ENCODE data around the gene FCMR.

Gene FCMR

GRCh38 chr1:206909161-206909882 is 12.4 kb downstream of the FCMR start:
- Histone ChIP-seq H3F3A (ENCODE audit: control insufficient read depth, insufficient read depth) (no peaks in the 10 kb centered on the region), H3K36me3 (ENCODE audit: control insufficient read depth, low read length) (no peaks in the 10 kb centered on the region), H3K9me3 (ENCODE audit: control insufficient read depth, insufficient read depth, low read length) (no peaks in the 10 kb centered on the region), H3K79me2 (ENCODE audit: control insufficient read depth, low read length) (no peaks in the 10 kb centered on the region), H3K27me3 (ENCODE audit: control insufficient read depth, low read length) (peaks cover 63% of the 10 kb centered on the region), H4K20me1 (ENCODE audit: control insufficient read depth, insufficient read depth, low read depth, low read length) (no peaks in the 10 kb centered on the region), H3K9me2 (replicated peaks; ENCODE audit: control insufficient read depth, low read length) (no peaks in the 10 kb centered on the region), H3K4me2 (ENCODE audit: low read length) (no peak overlapping the region), H3K4me3 (ENCODE audit: low read length) (no peak overlapping the region), H3K27ac (ENCODE audit: low read depth, low read length) (no peak overlapping the region), H3K4me1 (ENCODE audit: control insufficient read depth, low read length) (peaks cover 2% of the 10 kb centered on the region; the same call in 1 of the 2 replicates)
- TF ChIP-seq, protein P1, sequence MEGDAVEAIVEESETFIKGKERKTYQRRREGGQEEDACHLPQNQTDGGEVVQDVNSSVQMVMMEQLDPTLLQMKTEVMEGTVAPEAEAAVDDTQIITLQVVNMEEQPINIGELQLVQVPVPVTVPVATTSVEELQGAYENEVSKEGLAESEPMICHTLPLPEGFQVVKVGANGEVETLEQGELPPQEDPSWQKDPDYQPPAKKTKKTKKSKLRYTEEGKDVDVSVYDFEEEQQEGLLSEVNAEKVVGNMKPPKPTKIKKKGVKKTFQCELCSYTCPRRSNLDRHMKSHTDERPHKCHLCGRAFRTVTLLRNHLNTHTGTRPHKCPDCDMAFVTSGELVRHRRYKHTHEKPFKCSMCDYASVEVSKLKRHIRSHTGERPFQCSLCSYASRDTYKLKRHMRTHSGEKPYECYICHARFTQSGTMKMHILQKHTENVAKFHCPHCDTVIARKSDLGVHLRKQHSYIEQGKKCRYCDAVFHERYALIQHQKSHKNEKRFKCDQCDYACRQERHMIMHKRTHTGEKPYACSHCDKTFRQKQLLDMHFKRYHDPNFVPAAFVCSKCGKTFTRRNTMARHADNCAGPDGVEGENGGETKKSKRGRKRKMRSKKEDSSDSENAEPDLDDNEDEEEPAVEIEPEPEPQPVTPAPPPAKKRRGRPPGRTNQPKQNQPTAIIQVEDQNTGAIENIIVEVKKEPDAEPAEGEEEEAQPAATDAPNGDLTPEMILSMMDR (IDR thresholded peaks at IDR 0.05; ENCODE audit: low read depth, low read length, poor library complexity, severe bottlenecking), result no peak
- 0 out of 2 replicates have a peak, but pooled peaks have one; percentile 13 for TF ChIP-seq EZH2phosphoT487 (IDR thresholded peaks at IDR 0.05; ENCODE audit: borderline replicate concordance, low read length)

GRCh38 chr1:206908038-206908437 is 13.7 kb downstream of the FCMR start:
- Histone ChIP-seq H3K9me3 (ENCODE audit: control insufficient read depth, insufficient read depth, low read length) (no peaks in the 10 kb centered on the region), H3K4me2 (ENCODE audit: low read length) (no peak overlapping the region), H3K4me1 (ENCODE audit: control insufficient read depth, low read length) (peaks cover 2% of the 10 kb centered on the region; the same call in 1 of the 2 replicates), H3K36me3 (ENCODE audit: control insufficient read depth, low read length) (no peaks in the 10 kb centered on the region), H3K79me2 (ENCODE audit: control insufficient read depth, low read length) (no peaks in the 10 kb centered on the region), H3K9me2 (replicated peaks; ENCODE audit: control insufficient read depth, low read length) (no peaks in the 10 kb centered on the region), H3K4me3 (ENCODE audit: low read length) (no peak overlapping the region), H3F3A (ENCODE audit: control insufficient read depth, insufficient read depth) (no peaks in the 10 kb centered on the region), H3K27me3 (ENCODE audit: control insufficient read depth, low read length) (peaks cover 55% of the 10 kb centered on the region), H3K27ac (ENCODE audit: low read depth, low read length) (no peak overlapping the region), H4K20me1 (ENCODE audit: control insufficient read depth, insufficient read depth, low read depth, low read length) (no peaks in the 10 kb centered on the region)
- TF ChIP-seq EZH2phosphoT487 (IDR thresholded peaks at IDR 0.05; ENCODE audit: borderline replicate concordance, low read length), result no peak
- TF ChIP-seq, protein P1 (IDR thresholded peaks at IDR 0.05; ENCODE audit: low read depth, low read length, poor library complexity, severe bottlenecking), result no peak

- TF ChIP-seq, protein P1 (IDR thresholded peaks at IDR 0.05; ENCODE audit: low read depth, low read length, poor library complexity, severe bottlenecking), result peak; percentile 33
- TF ChIP-seq EZH2phosphoT487 (IDR thresholded peaks at IDR 0.05; ENCODE audit: borderline replicate concordance, low read length), result no peak
- Histone ChIP-seq H3K4me2 (ENCODE audit: low read length) (no peak overlapping the region), H3K36me3 (ENCODE audit: control insufficient read depth, low read length) (no peaks in the 10 kb centered on the region)
Measured at GRCh38 chr1:206907304-206907991, 14.3 kb downstream of the FCMR start.

More at GRCh38 chr1:206907304-206907991, 14.3 kb downstream of the FCMR start:
- H3K9me2 ChIP-seq (replicated peaks; ENCODE audit: control insufficient read depth, low read length), result no peaks in the 10 kb centered on the region
- H4K20me1 ChIP-seq (ENCODE audit: control insufficient read depth, insufficient read depth, low read depth, low read length), result no peaks in the 10 kb centered on the region
- no peaks in the 10 kb centered on the region for H3K79me2 ChIP-seq (ENCODE audit: control insufficient read depth, low read length)
- H3K27me3 ChIP-seq (ENCODE audit: control insufficient read depth, low read length), result peaks cover 50% of the 10 kb centered on the region
- no peak overlapping the region for H3K27ac ChIP-seq (ENCODE audit: low read depth, low read length)
- H3F3A ChIP-seq (ENCODE audit: control insufficient read depth, insufficient read depth), result no peaks in the 10 kb centered on the region
- H3K4me1 ChIP-seq (ENCODE audit: control insufficient read depth, low read length), result peaks cover 2% of the 10 kb centered on the region; the same call in 1 of the 2 replicates
- H3K4me3 ChIP-seq (ENCODE audit: low read length), result no peak overlapping the region
- H3K9me3 ChIP-seq (ENCODE audit: control insufficient read depth, insufficient read depth, low read length), result no peaks in the 10 kb centered on the region

All from DOHH2 (cell line).